ENCODE measurements around the gene ABCC12. TPM values are rescaled to one million over a fixed set of nuclear protein-coding genes. Genes with fewer than 3 reads are reported as not detected.

ABCC12 gene
- total and polyA plus RNA-seq, 2 donors (not counting 1 experiment from before 2014, with no cell fraction given) = not detected

- Histone ChIP-seq H3K27me3 (ENCODE audit: control insufficient read depth, insufficient read depth, low read length) (no peaks in the 10 kb centered on the region), H3K4me2 (ENCODE audit: extremely low read depth, insufficient read depth, low read length) (no peak overlapping the region), H3K4me1 (ENCODE audit: control insufficient read depth, extremely low read depth, insufficient read depth, low read length) (no peaks in the 10 kb centered on the region), H3K79me2 (ENCODE audit: control insufficient read depth, insufficient read depth, low read length) (no peaks in the 10 kb centered on the region), H3K4me3 (replicated peaks in 1 of 4; ENCODE audit: control extremely low read depth in 1 of 4, insufficient read depth in 1 of 4, low read depth in 3 of 4, low read length in 4 of 4) (no peak overlapping the region), H3K27ac (ENCODE audit: insufficient read depth, low read length) (no peak overlapping the region), H3K9me3 (ENCODE audit: control insufficient read depth, insufficient read depth, low read depth, low read length) (no peaks in the 10 kb centered on the region), H2AFZ (ENCODE audit: low read length) (no peak overlapping the region), H4K20me1 (ENCODE audit: control insufficient read depth, extremely low read depth, insufficient read depth, low read length) (no peaks in the 10 kb centered on the region), H3K36me3 (ENCODE audit: control insufficient read depth, insufficient read depth, low read length) (no peaks in the 10 kb centered on the region), H3K9ac (ENCODE audit: insufficient read depth, low read length) (no peak overlapping the region)
- TF ChIP-seq EZH2 (IDR thresholded peaks at IDR 0.05; ENCODE audit: low read length, missing control alignments) (no peak), CTCF (conservative IDR thresholded peaks at IDR 0.05 in 1 of 2, IDR thresholded peaks at IDR 0.05 in 1 of 2; ENCODE audit: low read depth in 1 of 2, low read length in 2 of 2) (no peak)
- DNase-seq (ENCODE audit: low read depth in 2 of 2) = peak; percentile 43 to 91
Observed at GRCh38 chr16:48158296-48158695, 2.5 kb upstream of the ABCC12 start.

- Histone ChIP-seq H3K4me2 (ENCODE audit: extremely low read depth, insufficient read depth, low read length) (no peak overlapping the region), H3K4me1 (ENCODE audit: control insufficient read depth, extremely low read depth, insufficient read depth, low read length) (no peaks in the 10 kb centered on the region), H3K9me3 (ENCODE audit: control insufficient read depth, insufficient read depth, low read depth, low read length) (no peaks in the 10 kb centered on the region), H3K36me3 (ENCODE audit: control insufficient read depth, insufficient read depth, low read length) (no peaks in the 10 kb centered on the region), H3K9ac (ENCODE audit: insufficient read depth, low read length) (no peak overlapping the region), H3K27me3 (ENCODE audit: control insufficient read depth, insufficient read depth, low read length) (no peaks in the 10 kb centered on the region), H3K27ac (ENCODE audit: insufficient read depth, low read length) (no peak overlapping the region), H2AFZ (ENCODE audit: low read length) (no peak overlapping the region), H3K79me2 (ENCODE audit: control insufficient read depth, insufficient read depth, low read length) (no peaks in the 10 kb centered on the region), H3K4me3 (replicated peaks in 1 of 4; ENCODE audit: control extremely low read depth in 1 of 4, insufficient read depth in 1 of 4, low read depth in 3 of 4, low read length in 4 of 4) (no peak overlapping the region), H4K20me1 (ENCODE audit: control insufficient read depth, extremely low read depth, insufficient read depth, low read length) (no peaks in the 10 kb centered on the region)
- TF ChIP-seq EZH2 (IDR thresholded peaks at IDR 0.05; ENCODE audit: low read length, missing control alignments) (no peak), CTCF (conservative IDR thresholded peaks at IDR 0.05 in 1 of 2, IDR thresholded peaks at IDR 0.05 in 1 of 2; ENCODE audit: low read depth in 1 of 2, low read length in 2 of 2) (no peak)
- no peak for DNase-seq (ENCODE audit: low read depth in 2 of 2)
Observed at GRCh38 chr16:48157794-48158193, 2.0 kb upstream of the ABCC12 start.

- Histone ChIP-seq H3K4me3 (replicated peaks in 1 of 4; ENCODE audit: control extremely low read depth in 1 of 4, insufficient read depth in 1 of 4, low read depth in 3 of 4, low read length in 4 of 4) (no peak overlapping the region), H3K27ac (ENCODE audit: insufficient read depth, low read length) (no peak overlapping the region), H2AFZ (ENCODE audit: low read length) (no peak overlapping the region), H3K27me3 (ENCODE audit: control insufficient read depth, insufficient read depth, low read length) (no peaks in the 10 kb centered on the region), H3K4me2 (ENCODE audit: extremely low read depth, insufficient read depth, low read length) (no peak overlapping the region), H3K9me3 (ENCODE audit: control insufficient read depth, insufficient read depth, low read depth, low read length) (no peaks in the 10 kb centered on the region), H3K36me3 (ENCODE audit: control insufficient read depth, insufficient read depth, low read length) (no peaks in the 10 kb centered on the region), H3K4me1 (ENCODE audit: control insufficient read depth, extremely low read depth, insufficient read depth, low read length) (no peaks in the 10 kb centered on the region), H3K79me2 (ENCODE audit: control insufficient read depth, insufficient read depth, low read length) (no peaks in the 10 kb centered on the region), H3K9ac (ENCODE audit: insufficient read depth, low read length) (no peak overlapping the region), H4K20me1 (ENCODE audit: control insufficient read depth, extremely low read depth, insufficient read depth, low read length) (no peaks in the 10 kb centered on the region)
- DNase-seq (ENCODE audit: low read depth in 2 of 2) = no peak
- TF ChIP-seq CTCF (conservative IDR thresholded peaks at IDR 0.05 in 1 of 2, IDR thresholded peaks at IDR 0.05 in 1 of 2; ENCODE audit: low read depth in 1 of 2, low read length in 2 of 2) (no peak), EZH2 (IDR thresholded peaks at IDR 0.05; ENCODE audit: low read length, missing control alignments) (no peak)
Observed at GRCh38 chr16:48157302-48157701, 1.5 kb upstream of the ABCC12 start.
